HG03457 (cell line): Measurements from ENCODE around the gene PRELP.
"Not testable (repeated sequence)": the region's sequence is repeated elsewhere in the genome, so short reads cannot be mapped to it uniquely, and the experiment has no call there.

Experiments used
- ATAC-seq: cut with Tn5 transposase; IDR thresholded peaks from one replicate; pipeline ENCODE4 v1.9.1; 2021; ENCODE audit warnings: moderate number of reproducible peaks; ENCODE audit not compliant: unreplicated experiment

Gene PRELP

DNA sequence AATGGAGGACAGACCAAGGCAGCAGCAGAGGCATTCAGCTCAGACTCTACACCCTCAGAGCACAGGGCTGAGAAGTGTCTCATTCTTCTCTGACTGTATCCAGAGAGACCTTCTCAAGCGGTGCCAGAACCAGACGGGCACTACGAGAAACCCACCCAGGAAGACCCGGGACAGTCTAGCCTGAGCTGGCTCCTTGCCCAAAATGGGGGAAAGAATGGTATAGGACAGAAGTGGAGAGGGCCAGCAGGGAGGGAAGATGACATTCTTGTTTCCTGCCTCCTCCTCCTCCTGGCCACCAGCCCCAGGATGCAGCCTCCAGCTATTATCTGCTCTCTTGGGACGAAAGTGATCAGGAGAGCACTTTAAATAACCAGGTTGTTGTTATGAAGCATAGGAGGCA lies 22.6 kb upstream of the PRELP start:
- ATAC-seq = no peak

DNA sequence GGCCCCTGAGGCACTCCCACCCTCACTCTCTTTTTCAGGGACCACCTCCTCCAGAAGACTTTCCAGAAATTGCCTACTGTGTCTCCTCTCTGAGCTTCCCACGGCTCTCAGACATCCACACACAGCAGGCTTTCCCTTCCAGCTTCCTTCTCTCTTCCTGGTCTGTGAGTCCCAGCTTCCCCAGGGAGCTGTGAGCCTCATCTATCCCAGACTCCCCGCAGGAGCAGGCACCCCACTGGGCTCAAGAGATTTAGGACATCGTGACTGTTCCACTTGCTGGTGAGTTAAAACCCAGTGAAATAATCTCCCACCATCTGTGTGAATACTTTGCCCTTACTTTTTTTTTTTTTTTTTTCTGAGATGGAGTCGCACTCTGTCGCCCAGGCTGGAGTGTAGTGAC lies 22.0 kb upstream of the PRELP start:
- ATAC-seq = no peak

DNA sequence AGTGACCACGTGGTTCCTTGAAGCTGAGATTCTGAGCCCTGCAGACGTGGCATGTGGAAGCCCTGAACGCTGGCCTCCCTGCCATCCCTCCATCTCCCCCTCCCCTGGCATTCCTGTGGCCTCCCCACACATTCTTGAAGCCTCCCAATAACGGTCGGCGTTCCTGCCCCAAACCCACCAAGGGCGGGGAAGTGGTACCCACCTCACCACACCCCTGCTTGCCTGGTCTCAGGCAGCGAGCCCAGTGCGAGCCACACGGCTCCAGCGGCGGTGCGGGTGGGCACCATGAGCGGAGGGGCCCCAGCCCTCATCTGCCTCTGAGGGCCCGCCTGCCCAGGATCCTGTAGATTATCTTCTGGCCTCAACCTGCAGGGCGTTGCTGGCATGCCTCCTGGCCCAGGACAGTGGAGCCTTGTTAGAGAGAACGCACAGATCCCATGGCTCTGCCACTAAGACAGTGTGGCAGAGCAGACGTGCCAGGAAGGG lies 20.6 kb upstream of the PRELP start:
- ATAC-seq = no peak

DNA sequence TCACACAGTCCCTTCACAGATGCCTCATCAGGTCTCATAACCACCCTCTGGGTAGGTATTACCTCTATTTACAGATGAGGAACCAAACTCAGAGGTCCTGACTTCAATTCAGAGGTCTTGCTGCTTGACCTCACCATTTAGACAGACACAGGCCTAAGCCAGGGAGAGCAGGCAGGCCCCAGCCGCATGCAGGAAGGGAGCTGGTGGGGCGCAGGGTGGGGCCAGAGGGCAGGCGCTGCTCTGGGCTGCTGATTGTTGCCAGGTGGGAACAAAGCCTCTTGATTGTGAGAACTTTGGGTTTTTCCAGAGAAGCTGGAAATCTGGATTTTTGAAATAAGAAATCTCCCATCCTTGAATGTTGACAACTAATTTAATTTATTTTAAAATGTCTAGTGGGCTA lies 19.9 kb upstream of the PRELP start:
- no peak for ATAC-seq

DNA sequence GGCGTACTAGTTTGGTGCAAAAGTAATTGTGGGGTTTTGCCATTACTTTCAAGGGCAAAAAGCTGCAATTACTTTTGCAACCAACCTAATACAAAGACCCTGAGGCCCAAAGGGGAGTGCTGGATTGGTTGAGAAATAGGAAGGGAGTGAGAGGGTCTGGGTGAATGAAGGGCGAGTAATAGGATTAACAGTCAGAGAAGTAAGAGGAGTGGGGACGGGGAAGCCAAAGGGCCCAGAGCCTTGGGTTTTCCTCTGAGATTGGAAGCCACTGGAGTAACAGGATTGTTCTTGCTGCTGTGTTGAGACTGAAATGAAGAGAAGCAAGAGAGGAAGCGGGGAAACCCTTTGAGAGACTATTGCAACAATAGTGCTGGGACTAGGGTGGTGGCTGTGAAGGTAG lies 19.0 kb upstream of the PRELP start:
- ATAC-seq = no peak

DNA sequence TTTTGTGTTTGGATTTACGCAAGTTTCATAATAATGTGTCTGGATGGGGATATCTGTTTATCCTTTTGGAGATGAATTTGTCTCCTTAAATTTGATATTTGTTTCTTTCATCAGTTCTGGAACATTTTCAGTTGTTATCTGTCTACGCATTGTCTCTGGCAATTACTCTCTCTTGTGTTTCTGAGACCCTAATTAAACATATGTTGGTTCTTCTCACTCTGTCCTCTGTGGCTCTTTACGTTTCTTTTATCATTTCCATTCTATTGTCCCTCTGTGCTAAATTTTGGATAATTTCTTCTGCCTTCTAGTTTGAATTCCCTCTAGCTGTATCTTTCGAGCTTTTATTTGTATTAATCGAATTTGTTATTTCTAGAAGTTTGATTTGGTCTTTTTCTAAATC lies 17.5 kb upstream of the PRELP start:
- no peak for ATAC-seq

DNA sequence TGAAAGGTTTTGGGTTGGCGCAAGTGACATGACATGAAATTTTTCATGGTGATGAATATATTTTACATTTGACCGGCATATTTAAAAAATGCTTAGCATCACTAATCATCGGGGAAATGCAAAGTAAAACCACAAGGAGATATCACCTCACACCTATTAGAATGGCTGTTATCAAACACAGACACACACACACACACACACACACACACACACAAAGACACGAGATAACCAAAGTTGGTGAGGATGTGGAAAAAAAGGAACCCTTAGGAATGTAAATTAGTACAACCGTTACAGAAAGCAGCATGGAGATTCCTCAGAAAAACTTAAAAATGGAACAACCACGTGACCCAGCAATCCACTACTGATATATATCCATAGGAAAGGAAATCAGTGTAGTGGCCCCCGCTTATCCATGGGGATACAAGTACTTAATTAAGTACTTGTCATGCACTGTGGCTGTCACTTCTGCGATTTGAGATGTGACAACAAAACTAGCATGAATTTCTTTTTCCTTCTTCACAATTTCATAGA lies 15.9 kb upstream of the PRELP start:
- ATAC-seq = no peak

DNA sequence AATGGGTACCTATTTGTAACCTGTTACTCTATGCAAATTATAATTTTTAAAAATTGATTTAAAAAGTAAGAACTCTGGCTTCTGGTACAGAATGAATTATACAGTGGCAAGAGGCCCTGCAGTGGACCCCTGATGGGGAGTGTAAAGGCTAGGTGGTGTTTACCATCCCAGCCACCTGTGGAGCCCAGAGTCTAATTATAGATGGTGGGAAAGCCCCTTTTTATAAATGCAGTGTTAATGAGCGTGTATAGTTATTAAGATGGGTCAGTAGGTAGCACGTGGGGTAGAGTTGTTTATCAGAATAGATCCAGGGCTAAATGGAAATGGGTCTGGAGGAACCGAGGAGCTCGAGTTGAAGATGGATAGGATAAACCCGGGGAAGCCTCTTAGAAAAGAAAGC lies 13.9 kb upstream of the PRELP start:
- no peak for ATAC-seq

DNA sequence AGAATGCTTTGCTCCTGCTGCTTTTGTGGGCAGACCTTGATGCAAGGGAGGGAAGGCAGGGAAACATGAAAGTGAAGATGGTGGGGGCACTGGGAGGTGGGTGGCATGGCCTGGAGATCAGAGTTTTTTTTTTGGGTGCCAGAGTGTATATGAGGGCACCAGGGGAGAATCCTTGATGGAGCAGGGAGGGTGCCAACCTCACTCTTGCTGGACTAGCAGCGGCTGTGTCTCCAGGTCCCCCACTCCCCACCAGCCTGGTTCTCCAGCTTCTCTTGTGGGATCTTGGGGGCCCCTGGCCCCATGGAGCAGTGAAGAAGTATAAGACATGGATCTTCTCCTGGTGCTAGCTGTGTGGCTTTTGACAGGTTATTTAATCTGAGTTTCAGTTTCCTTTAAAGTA lies 13.5 kb upstream of the PRELP start:
- ATAC-seq = no peak

DNA sequence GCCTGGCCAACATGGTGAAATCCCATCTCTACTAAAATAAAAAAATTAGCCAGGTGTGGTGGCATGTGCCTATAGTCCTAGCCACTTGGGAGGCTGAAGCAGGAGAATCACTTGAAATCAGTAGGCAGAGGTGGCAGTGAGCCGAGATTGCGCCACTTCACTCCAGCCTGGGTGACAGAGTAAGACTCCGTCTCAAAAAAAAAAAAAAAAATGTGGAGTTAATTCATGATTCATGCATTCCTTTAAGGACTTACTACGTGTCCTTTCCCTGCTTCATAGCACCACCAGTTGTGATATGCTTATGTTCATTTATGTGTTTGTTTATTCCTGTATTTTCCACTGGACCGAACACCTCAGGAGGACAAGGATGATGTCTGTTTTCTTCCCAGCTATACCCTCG lies 12.7 kb upstream of the PRELP start:
- ATAC-seq = no peak

DNA sequence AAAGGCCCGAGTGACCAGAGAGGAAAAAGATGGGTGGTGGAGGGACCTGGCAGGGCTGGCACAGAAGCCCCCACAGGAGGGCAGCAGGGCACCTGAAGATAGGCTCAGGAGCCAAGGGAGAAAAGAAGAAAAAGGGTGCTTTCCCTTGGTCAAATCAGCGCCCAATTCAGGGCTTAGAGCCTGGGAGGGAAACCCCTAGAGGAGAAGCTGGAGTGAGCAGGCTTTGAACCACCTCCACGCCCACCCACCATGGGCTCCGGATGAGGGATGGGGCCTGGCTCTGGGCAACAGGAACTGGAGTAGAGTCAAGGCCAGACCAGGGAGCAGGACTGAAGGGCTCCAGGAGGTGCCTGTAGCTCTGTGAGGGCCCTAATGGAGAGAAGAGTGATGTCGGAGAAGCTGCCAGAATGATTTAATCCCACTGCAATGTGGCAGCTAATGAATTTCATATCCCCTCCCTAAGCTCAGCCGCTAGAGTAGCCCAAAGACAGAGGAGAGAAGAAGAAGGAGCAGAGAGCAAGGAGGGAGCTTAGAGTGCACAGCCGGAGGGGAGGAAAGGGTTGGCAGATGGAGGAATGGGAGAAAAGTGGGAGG lies 12.0 kb upstream of the PRELP start:
- ATAC-seq = no peak

DNA sequence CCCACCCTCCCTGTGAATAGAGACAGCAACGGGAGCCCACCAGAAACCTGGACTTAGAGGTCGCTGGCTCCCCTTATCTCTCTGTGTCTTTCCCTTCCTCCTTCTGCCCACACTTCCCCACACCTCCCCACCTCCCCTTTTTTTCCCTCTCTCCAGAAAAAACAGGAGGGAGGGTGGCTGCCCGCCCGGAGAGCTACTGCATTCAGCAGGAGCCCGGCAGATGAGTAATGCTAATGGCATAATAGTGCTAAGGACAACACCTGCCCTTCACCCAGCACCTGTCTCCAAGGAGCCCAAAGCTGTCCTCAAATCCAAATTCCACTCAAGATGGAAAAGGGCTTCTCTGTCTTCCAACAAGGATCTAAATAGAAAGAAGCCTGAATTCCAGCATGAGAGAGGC lies 11.4 kb upstream of the PRELP start:
- ATAC-seq = no peak

DNA sequence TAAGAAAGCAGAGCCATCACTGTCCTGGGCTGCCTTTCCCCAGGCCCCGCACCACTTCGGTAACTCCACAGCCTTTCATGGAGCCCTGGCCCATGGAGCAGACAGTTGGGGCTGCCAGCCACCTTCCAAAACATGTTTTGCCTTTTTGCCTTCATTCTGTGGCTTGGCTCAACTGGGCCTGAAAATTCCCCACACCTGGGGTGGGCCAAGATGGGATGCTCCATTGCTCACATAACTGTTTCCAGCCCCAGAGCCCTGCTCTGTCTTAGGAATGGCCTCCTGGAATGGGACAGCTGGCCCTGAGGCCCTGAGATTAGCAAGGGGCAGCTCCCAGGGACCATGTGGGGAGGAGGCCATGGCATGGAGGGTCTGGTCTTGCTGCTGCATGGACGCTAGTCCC lies 10.9 kb upstream of the PRELP start:
- ATAC-seq = no peak

DNA sequence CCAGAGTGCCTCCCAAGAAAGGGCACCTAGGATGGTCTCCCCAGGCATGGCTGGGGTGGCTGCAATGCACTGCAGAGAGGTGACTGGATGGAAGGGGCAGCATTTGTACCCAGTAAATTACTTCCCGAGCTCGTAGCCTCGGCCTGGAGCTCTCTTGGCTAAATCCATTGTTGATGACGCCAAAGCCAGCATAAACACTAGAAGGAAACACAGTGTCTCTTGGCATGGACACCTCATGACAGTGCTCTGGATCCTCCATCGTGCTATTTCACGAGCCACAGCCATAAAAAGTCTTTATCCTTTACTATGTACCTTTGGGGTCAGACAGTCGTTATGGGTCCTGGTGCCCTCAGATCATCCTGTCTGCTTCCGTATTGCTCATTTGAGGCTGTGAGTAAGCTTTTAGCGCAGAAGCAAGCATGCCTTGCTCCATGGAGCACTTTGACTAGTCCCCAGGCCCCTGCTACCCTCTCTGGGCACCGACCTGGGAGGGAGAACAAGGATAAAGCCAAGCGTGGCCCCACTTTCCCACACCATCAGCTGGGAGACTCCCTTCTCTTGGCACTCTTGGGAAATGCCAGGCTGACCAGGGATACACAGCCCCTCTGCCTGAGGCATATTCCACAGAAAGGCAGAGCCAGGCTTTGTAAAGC lies 10.3 kb upstream of the PRELP start:
- ATAC-seq = no peak

DNA sequence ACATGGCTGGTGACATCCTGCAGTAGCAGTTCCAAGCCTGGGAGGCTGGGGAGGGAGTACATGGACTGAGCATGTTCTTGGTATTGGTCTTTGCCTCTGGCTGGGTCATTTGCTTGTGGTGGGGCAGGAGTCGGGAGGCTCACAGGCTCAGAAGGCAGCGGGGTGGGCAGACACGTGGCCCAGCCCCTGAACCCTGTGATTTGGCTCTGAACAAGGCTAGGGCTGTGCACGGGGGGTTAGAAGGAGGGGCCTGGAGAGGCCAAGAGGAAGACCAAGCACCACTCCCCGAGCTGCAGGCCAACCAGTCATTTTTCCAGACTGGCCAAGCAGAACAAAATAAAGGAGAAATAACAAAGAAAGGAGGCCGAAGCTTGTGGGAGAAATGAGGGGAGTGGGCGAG lies 9.7 kb upstream of the PRELP start:
- no peak for ATAC-seq

DNA sequence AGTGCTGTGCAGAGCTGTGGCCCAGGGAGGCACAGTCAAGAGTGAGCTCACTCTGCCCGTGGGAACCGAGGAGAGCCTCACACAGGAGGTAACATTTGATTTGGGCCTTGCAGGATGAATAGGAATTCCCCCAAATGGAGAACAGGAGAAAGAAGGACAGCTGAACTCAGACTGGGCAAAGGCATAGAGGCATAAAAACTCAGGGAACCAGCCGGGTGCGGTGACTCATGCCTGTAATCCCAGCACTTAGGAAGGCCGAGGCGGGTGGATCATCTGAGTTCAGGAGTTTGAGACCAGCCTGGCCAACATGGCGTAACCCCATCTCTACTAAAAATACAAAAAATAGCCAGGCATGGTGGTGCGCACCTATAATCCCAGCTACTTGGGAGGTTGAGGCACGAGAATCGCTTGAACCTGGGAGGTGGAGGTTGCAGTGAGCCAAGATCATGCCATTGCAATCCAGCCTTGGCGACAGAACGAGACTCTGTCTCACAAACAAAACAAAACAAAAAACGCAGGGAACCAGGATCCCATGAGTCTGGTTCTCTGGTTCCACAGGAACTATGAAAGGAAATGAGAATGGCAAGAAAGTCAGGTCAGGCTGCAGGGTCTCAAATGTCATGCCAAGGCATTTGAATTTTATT lies 8.6 kb upstream of the PRELP start:
- not testable (repeated sequence) for ATAC-seq

DNA sequence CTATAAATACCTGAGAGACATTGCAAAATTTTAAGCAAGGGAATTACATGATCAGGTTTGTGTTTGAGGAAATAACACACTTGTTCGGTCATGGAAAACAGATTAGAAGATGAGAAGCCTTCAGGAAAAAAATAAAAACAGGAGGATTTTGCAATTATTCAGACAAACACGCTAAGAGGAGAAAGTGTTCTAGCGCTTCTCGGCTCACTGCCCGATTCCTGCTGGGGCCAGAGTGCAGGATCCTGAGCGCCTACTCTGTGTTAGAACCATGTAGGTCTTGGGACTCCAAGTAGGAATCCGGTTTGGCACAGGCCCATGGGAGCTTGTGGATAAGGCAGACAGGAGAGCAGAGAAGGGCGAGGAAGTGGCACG lies 8.1 kb upstream of the PRELP start:
- no peak for ATAC-seq

DNA sequence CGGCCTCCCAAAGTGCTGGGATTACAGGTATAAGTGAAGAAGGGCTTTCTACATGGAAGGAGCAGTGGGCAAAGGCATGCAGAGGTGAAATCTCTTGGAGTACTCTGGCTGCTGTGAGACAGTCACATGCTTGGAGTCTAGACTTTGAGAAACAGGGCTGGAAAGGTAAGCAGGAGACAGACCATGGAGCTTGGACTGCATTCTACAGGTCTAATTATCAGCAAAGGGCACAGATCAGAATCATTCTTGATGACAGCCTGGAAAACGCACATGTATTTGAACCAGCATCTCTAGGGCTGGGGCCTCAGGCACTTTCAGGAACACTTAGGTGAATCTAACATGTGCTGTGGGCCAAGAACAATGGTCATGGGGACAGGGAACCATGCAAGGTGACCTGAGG lies 7.3 kb upstream of the PRELP start:
- ATAC-seq = no peak

DNA sequence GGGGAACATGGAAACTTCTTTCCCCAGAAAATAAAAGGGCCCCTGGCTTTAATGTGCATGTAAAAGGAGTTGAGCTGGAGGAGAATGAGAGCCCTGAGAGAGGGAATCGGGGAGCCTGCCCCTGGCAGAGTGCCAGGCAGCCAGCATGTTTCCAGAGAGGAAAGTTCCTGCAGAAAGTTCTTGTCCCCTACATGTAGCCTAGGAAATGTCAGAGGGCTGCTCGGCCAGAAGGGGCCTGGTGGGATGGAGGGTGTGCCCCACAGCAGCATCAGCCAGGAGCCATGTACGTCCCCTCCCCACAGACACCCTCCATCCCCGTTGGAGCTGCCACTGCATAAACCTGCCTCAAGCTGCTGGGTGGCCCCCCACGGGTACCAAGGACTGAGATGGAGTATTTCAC lies 5.4 kb upstream of the PRELP start:
- no peak for ATAC-seq

DNA sequence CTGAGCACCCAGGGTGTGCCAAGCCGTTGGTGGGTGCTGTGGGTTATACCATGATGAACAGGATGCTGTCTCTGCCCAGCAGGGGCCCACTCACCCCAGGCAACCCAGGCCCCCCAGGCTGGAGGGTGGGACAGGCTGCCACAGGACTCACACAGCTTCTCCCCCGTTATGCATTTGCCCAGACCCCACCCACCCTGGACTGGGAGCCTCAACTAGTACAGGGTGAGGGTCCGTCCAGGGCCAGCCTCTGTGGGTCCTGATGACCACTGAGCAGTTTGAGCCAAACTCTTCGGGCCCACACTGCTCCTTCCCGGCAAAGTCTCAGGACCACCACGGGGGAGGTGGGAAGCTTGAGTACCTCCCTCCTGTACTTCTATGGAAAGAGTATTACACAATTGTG lies 3.8 kb upstream of the PRELP start:
- no peak for ATAC-seq

DNA sequence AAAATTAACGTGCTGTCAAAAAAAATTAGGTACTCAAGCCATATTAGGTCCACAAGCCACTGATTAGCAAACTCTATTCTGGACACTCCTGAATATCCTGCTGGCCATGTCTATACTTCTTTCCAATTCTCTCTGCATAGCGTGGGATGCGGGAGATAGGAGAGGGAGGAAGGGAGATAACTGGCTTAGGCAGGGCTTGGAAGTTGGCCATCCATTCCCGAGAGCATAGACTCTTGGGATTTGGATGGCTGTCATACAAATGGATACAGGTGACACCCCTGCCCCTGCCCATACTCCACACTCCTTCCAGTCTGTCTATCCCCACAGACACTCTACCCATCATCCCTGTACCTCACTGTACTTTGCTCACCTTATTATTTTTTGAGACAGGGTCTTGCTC lies 2.3 kb upstream of the PRELP start:
- ATAC-seq = no peak

DNA sequence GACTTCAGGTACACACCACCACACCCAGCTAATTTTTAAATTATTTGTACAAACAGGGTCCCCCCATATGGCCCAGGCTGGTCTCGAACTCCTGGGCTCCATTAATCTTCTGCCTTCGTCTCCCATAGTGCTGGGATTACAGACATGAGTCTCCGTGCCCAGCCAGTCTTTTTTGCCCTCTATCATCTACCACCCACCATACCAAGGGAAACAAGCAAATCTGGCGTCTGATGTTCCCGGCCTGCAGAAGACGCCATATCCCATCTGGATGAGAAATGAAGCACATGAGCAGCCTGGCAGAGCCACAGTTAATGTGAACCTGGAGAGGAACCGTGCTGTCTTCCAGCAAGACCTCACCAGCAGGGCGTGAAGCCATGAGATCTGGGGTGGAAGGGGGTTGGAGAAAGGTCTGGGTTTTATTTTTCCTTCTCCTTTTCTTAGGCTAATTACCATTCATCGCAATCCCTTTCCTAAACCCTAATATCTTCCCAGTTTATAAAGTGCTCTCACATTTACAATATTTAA lies 1.8 kb upstream of the PRELP start:
- no peak for ATAC-seq
